NCI-H2107 (cell line): ENCODE data around the gene STN1.

ENCODE experiments used
- DNase-seq: peaks from one replicate; lab custom pipeline; 2025; lab: John Stamatoyannopoulos, UW

The STN1 gene

GRCh38 chr10:103894441-103894864 lies 23.5 kb downstream of the STN1 start:
- no peak for DNase-seq

- DNase-seq = no peak
Observed at GRCh38 chr10:103893817-103894216, 24.2 kb downstream of the STN1 start.

GRCh38 chr10:103892181-103892580 lies 25.8 kb downstream of the STN1 start:
- DNase-seq = no peak

GRCh38 chr10:103890688-103891087 lies 27.3 kb downstream of the STN1 start:
- no peak for DNase-seq

GRCh38 chr10:103890194-103890658 lies 27.8 kb downstream of the STN1 start:
- DNase-seq = no peak

GRCh38 chr10:103889121-103889720 lies 28.8 kb downstream of the STN1 start:
- no peak for DNase-seq

GRCh38 chr10:103888113-103888841 lies 29.7 kb downstream of the STN1 start:
- no peak for DNase-seq

GRCh38 chr10:103885617-103886016 lies 32.4 kb downstream of the STN1 start:
- no peak for DNase-seq

- no peak for DNase-seq
Observed at GRCh38 chr10:103884681-103885139, 33.3 kb downstream of the STN1 start.

GRCh38 chr10:103882285-103883007 lies 35.5 kb downstream of the STN1 start:
- DNase-seq = no peak

GRCh38 chr10:103881416-103882284 lies 36.3 kb downstream of the STN1 start:
- peak; percentile 23 for DNase-seq

GRCh38 chr10:103879831-103880230 lies 38.2 kb downstream of the STN1 start:
- DNase-seq = no peak

- DNase-seq = no peak
Observed at GRCh38 chr10:103879409-103879808, 38.6 kb downstream of the STN1 start.

GRCh38 chr10:103877861-103878260 lies 40.1 kb downstream of the STN1 start:
- DNase-seq = no peak

- DNase-seq = no peak
Observed at GRCh38 chr10:103876155-103876554, 41.8 kb downstream of the STN1 start.

GRCh38 chr10:103874730-103875129 lies 43.3 kb downstream of the STN1 start:
- DNase-seq = no peak

- no peak for DNase-seq
Observed at GRCh38 chr10:103872137-103872931, 45.6 kb downstream of the STN1 start.

GRCh38 chr10:103871006-103871405 lies 47.0 kb downstream of the STN1 start:
- no peak for DNase-seq

GRCh38 chr10:103870516-103870915 lies 47.5 kb downstream of the STN1 start:
- no peak for DNase-seq

GRCh38 chr10:103869336-103869735 lies 48.6 kb downstream of the STN1 start:
- DNase-seq = no peak

- no peak for DNase-seq
Observed at GRCh38 chr10:103868200-103868599, 49.8 kb downstream of the STN1 start.
